Keratinocyte (primary cell): Measurements from ENCODE around the gene MAP4. TPM values are rescaled to one million over a fixed set of nuclear protein-coding genes. Genes with fewer than 3 reads are reported as not detected.

ENCODE experiments used
- DNase-seq: peaks from one replicate; pipeline ENCODE4 v3.0.0-alpha.2; 2011; ENCODE audit warnings: low read depth, missing footprints, low spot score
- FAIRE-seq: peaks from 2 replicates; lab custom pipeline; 2011; peaks lifted over from hg19 to GRCh38; lab: Jason Lieb, UNC
- H2AFZ ChIP-seq: 2 replicates; pipeline ENCODE4 v1.6.0; 2012; ENCODE audit warnings: low read length, control low read depth, inconsistent platforms; ENCODE audit not compliant: control insufficient read depth
- H3K27ac ChIP-seq: 2 replicates; pipeline ENCODE4 v1.5.1; 2011; ENCODE audit warnings: low read length; ENCODE audit not compliant: control insufficient read depth, insufficient read depth
- H3K27me3 ChIP-seq: 3 replicates; pipeline ENCODE4 v1.6.0; 2011; ENCODE audit warnings: low read length; ENCODE audit not compliant: control insufficient read depth, insufficient read depth; ENCODE audit errors: extremely low read depth
- H3K36me3 ChIP-seq, 2 experiments: 2 replicates in 1 of 2; 3 replicates in 1 of 2; pipeline ENCODE4 v1.5.1; 2011; ENCODE audit warnings: low read length in 2 of 2, mild to moderate bottlenecking in 1 of 2; ENCODE audit not compliant: control insufficient read depth in 2 of 2, insufficient read depth in 2 of 2; ENCODE audit errors: extremely low read depth in 1 of 2
- H3K4me1 ChIP-seq: 3 replicates; pipeline ENCODE4 v1.5.1; 2011; ENCODE audit warnings: low read length; ENCODE audit not compliant: control insufficient read depth, insufficient read depth; ENCODE audit errors: extremely low read depth
- H3K4me2 ChIP-seq: 3 replicates; pipeline ENCODE4 v1.6.0; 2011; ENCODE audit warnings: low read depth, low read length; ENCODE audit not compliant: control insufficient read depth, insufficient read depth; ENCODE audit errors: extremely low read depth
- H3K4me3 ChIP-seq, 3 experiments: fragments of 200-600 bp in 1 of 3; sonication (generic) in 1 of 3; 2 replicates in 2 of 3; 3 replicates in 1 of 3; pipeline ENCODE4 v1.5.1; 2011 to 2016; ENCODE audit warnings: low read length in 3 of 3, mild to moderate bottlenecking in 3 of 3, control low read depth in 2 of 3, inconsistent platforms in 1 of 3, low read depth in 1 of 3, mixed read lengths in 1 of 3, mixed run types in 1 of 3, moderate library complexity in 1 of 3; ENCODE audit not compliant: control insufficient read depth in 2 of 3, insufficient read depth in 2 of 3; ENCODE audit errors: extremely low read depth in 1 of 3
- H3K79me2 ChIP-seq: 2 replicates; pipeline ENCODE4 v1.6.0; 2012; ENCODE audit warnings: low read length; ENCODE audit not compliant: control insufficient read depth, insufficient read depth
- H3K9ac ChIP-seq: 3 replicates; pipeline ENCODE4 v1.6.0; 2011; ENCODE audit warnings: low read length; ENCODE audit not compliant: control insufficient read depth, insufficient read depth; ENCODE audit errors: extremely low read depth
- H3K9me1 ChIP-seq: 3 replicates; pipeline ENCODE4 v1.6.0; 2011; ENCODE audit warnings: low read length; ENCODE audit not compliant: control insufficient read depth, insufficient read depth; ENCODE audit errors: extremely low read depth
- H3K9me3 ChIP-seq: 2 replicates; pipeline ENCODE4 v1.5.1; 2012; ENCODE audit warnings: low read depth, low read length; ENCODE audit not compliant: control insufficient read depth
- H4K20me1 ChIP-seq: 3 replicates; pipeline ENCODE4 v1.6.0; 2011; ENCODE audit warnings: low read length; ENCODE audit not compliant: control insufficient read depth, insufficient read depth; ENCODE audit errors: extremely low read depth
- EZH2 ChIP-seq: IDR thresholded peaks from one replicate; pipeline ENCODE4 v1.6.1; 2012; ENCODE audit warnings: inconsistent platforms, mild to moderate bottlenecking, low read length, moderate library complexity
- dilution Hi-C: fragments of 300-500 bp; cut with MboI; formaldehyde crosslinking; loops from one replicate; pipeline ENCODE4 v1.7.0; 2020; ENCODE audit warnings: low sequenced_read_pairs; ENCODE audit not compliant: extremely low pct_ligation_motif_present
- polyA plus RNA-seq, 5 experiments: library from polyadenylated mRNA; depleted of rRNA in 3 of 5; stranded (reverse) in 3 of 5; stranded (forward) in 1 of 5; unstranded in 1 of 5; fragments of >200 nt; gene quantifications; 1 replicate in 1 of 5; 2 replicates in 3 of 5; 3 replicates in 1 of 5; pipeline versions ENCODE4 v1.2.1 to v1.2.3, GENCODE V29; 2011 to 2012; ENCODE audit warnings: missing spikeins in 2 of 5, low read depth in 1 of 5, low replicate concordance in 1 of 5
- TF ChIP-seq, protein P1 (sequence below), 3 experiments: IDR thresholded peaks in 1 of 3; conservative IDR thresholded peaks in 1 of 3; optimal IDR thresholded peaks in 1 of 3; 2 replicates in 2 of 3; 3 replicates in 1 of 3; pipeline versions ENCODE3 to v1.5.1; 2011; ENCODE audit warnings: low read length in 3 of 3, mild to moderate bottlenecking in 3 of 3, moderate library complexity in 2 of 3, control low read depth in 1 of 3, inconsistent platforms in 1 of 3; ENCODE audit not compliant: insufficient read depth in 2 of 3; ENCODE audit errors: extremely low read depth in 1 of 3

The MAP4 gene
- polyA plus RNA-seq, 1 donor (not counting 4 experiments of a cell fraction or from before 2014, with no cell fraction given): 110 TPM

- no peaks in the 10 kb centered on the region for H3K79me2 ChIP-seq
- no peaks in the 10 kb centered on the region for H3K9me1 ChIP-seq
- H2AFZ ChIP-seq: no peak overlapping the region
- no peak for TF ChIP-seq EZH2
- TF ChIP-seq, protein P1, sequence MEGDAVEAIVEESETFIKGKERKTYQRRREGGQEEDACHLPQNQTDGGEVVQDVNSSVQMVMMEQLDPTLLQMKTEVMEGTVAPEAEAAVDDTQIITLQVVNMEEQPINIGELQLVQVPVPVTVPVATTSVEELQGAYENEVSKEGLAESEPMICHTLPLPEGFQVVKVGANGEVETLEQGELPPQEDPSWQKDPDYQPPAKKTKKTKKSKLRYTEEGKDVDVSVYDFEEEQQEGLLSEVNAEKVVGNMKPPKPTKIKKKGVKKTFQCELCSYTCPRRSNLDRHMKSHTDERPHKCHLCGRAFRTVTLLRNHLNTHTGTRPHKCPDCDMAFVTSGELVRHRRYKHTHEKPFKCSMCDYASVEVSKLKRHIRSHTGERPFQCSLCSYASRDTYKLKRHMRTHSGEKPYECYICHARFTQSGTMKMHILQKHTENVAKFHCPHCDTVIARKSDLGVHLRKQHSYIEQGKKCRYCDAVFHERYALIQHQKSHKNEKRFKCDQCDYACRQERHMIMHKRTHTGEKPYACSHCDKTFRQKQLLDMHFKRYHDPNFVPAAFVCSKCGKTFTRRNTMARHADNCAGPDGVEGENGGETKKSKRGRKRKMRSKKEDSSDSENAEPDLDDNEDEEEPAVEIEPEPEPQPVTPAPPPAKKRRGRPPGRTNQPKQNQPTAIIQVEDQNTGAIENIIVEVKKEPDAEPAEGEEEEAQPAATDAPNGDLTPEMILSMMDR (optimal IDR thresholded peaks at IDR 0.05 in 1 of 3, IDR thresholded peaks at IDR 0.05 in 1 of 3, conservative IDR thresholded peaks at IDR 0.05 in 1 of 3; ENCODE audit: extremely low read depth in 1 of 3, insufficient read depth in 2 of 3, low read length in 3 of 3): no peak
- H3K4me2 ChIP-seq: no peak overlapping the region
- DNase-seq (no peak), FAIRE-seq (peak; percentile 46)
- no peaks in the 10 kb centered on the region for H4K20me1 ChIP-seq
- no peaks in the 10 kb centered on the region for H3K9me3 ChIP-seq
- H3K36me3 ChIP-seq: peaks cover 8 to 15% of the 10 kb centered on the region in 2 experiments
- H3K4me3 ChIP-seq: no peak overlapping the region
- H3K9ac ChIP-seq: no peak overlapping the region
- no peaks in the 10 kb centered on the region for H3K27me3 ChIP-seq
- H3K4me1 ChIP-seq: peaks cover 16% of the 10 kb centered on the region
- dilution Hi-C loops: no loop called here
- no peak overlapping the region for H3K27ac ChIP-seq
Observed at GRCh38 chr3:47908744-47909143, 107.5 kb downstream of the MAP4 start.

- FAIRE-seq (no peak), DNase-seq (no peak)
- Histone ChIP-seq H3K27me3 (no peaks in the 10 kb centered on the region), H3K4me3 (no peak overlapping the region), H3K36me3 (peaks cover 11 to 19% of the 10 kb centered on the region in 2 experiments), H3K9me3 (no peaks in the 10 kb centered on the region), H3K4me2 (no peak overlapping the region), H2AFZ (no peak overlapping the region), H3K79me2 (no peaks in the 10 kb centered on the region), H3K9ac (no peak overlapping the region), H3K27ac (no peak overlapping the region), H4K20me1 (no peaks in the 10 kb centered on the region), H3K9me1 (no peaks in the 10 kb centered on the region), H3K4me1 (peaks cover 16% of the 10 kb centered on the region)
- no peak for TF ChIP-seq EZH2
- TF ChIP-seq, protein P1 (optimal IDR thresholded peaks at IDR 0.05 in 1 of 3, IDR thresholded peaks at IDR 0.05 in 1 of 3, conservative IDR thresholded peaks at IDR 0.05 in 1 of 3; ENCODE audit: extremely low read depth in 1 of 3, insufficient read depth in 2 of 3, low read length in 3 of 3): no peak
- dilution Hi-C loops: no loop called here
Observed at GRCh38 chr3:47907784-47908183, 108.4 kb downstream of the MAP4 start.
